CD4-positive, alpha-beta T cell treated with Interleukin-12 subunit alpha and Interleukin-12 subunit beta, for 1 hour (primary cell): ENCODE data around the gene GOLT1B.
"Not testable (repeated sequence)": the region's sequence is repeated elsewhere in the genome, so short reads cannot be mapped to it uniquely, and the experiment has no call there.

Experiments
- DNase-seq: peaks from one replicate; pipeline ENCODE4 v3.0.0-alpha.2; 2020

GOLT1B gene, protein sequence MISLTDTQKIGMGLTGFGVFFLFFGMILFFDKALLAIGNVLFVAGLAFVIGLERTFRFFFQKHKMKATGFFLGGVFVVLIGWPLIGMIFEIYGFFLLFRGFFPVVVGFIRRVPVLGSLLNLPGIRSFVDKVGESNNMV

DNA sequence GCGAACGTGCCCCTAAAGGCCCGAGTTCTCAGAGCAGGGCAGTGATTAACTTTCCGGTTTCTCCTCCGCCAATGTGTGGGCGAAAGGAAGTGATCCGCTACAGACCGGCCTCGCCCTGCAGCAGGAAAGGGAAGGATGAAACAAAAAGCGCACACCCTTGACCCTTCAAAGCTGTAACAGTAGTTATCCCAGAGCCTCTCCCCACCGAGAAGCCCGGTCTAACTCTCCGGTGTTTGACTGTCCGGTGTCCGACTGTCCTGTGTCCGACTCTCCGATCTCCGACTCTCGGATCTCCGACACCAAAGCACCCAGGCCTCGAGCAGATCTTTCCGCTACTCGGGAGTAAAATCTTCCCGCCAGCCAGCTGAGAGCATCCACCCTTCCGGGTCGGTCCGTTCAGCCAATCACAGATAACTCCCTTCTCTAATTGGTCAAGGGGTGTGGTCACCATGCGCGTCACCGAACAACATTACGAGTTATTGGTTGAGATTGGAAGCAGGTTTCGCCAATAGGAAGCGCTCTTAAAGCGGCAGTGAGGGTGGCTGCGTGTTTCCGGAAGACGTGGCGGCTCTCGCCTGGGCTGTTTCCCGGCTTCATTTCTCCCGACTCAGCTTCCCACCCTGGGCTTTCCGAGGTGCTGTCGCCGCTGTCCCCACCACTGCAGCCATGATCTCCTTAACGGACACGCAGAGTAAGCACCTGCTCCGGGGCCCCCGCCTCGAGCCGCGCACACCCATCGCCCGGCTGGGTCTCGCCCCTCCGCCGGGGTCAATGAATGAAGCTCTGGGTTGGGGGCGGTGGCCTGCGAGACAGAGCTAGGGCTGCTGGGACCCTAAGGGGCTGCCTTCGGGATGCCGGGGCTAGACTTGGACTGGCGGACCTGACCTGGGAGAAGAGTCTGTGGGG, at the start of gene GOLT1B, which contains the start of gene RECQL:
Gene GOLT1B, plus strand, starts transcription at position 532 of the 906 bp plus-strand sequence. Its CDS starts 135 bp downstream, at position 667.
Gene RECQL, minus strand, starts transcription at position 378 of the 906 bp plus-strand sequence. CDS start 2,065 bp downstream, outside the sequence.
- DNase-seq = peak; percentile 95

DNA sequence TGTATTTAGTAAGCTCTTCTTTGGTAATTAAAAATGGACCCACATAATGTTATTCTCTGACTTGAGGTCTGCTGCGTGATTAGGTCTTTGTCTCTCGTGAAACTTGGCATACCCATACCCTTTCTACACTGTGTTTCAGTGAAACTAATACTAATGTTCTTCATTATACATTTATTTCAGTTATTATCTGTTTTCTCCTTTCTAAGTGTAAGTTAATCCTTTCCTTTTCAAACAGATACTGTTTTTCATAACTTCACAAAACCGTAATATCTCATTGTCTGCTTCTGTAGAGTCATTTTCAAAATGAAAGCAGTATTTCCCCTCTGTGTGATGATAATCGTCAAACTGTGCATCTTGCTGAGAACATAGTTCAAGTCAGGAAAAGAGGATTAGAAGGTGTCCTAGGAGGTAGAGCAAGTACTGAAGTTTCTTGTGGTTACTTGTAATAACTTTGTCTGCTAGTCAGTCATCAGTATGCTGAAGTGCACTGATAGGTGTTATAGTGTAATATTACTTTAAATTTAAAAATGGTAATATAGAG, 48.2 kb upstream of the GOLT1B start:
- DNase-seq = peak; percentile 47

DNA sequence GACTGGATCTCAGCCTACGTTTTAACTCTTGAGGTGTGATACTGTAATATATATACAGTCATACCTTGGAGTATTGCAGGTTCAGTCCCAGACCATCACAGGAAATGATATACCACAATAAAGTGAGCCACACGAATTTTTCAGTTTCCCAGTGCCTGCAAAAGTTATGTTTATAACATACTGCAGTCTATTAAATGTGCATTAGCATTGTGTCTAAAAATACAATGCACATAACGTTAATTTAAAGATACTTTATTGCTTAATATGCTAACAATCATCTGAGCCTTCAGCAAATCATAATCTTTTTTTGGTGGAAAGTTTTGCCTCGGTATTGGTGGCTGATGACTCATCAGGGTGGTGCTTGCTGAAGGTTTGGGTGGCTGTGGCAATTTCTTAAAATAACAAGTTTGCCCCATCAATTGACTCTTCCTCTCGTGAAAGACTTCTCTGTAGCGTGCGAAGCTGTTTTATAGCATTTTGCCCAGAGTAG, 45.3 kb upstream of the GOLT1B start:
- DNase-seq = peak; percentile 72

DNA sequence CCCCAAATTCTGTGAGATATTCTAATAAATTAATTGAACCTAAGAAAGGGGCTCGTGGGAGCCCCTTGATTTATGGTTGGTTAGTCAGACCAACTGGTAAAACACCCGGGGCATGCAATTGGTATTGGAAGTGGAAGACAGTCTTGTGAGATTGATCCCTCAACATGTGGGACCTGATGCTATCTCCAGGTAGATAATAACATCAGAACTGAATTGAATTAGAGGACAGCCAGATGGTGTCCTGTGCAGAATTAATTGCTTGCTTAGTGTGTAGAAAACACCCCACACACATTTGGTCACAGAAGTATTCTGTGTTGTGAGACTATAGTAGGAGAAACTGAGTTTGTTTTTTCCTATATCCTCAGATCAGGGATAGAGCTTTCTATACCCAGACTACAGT, 42.1 kb upstream of the GOLT1B start:
- DNase-seq = no peak

DNA sequence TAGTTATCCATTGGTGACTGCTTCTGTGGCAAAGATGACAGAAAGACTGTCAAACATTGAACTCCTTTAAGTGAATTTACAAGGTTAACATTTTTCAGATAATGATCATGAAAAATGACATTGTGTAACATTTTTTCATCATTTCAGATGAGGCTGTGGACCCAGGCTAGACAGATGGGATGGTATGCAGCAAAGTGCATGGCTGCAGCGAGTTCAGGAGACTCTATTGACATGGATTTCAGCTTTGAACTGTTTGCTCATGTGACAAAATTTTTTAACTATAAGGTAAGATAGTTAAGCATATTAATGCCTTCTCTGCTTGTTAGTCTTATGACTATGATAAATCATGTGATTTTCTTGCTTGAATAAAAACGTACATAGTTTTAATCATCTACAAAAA, 34.3 kb upstream of the GOLT1B start:
- DNase-seq = not testable (repeated sequence)

DNA sequence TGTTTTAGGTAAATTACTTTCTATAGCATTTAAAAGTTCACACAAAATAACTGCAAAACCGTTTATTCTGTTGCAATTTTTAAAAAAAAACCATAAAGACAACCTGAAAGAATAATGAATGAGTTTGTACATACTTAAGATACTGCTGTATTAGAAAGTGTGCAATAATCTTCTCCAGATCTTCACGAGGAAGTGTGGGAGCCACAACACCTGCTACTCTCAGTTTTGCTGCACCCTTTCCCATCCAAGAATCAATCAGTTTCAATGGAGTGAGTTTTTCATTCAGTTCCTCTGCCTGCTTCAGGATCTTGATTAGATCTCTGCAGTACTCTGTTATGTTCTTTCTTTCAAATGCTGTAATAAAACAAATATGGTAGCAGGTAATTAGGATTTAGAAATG, 30.3 kb upstream of the GOLT1B start:
- DNase-seq = no peak

DNA sequence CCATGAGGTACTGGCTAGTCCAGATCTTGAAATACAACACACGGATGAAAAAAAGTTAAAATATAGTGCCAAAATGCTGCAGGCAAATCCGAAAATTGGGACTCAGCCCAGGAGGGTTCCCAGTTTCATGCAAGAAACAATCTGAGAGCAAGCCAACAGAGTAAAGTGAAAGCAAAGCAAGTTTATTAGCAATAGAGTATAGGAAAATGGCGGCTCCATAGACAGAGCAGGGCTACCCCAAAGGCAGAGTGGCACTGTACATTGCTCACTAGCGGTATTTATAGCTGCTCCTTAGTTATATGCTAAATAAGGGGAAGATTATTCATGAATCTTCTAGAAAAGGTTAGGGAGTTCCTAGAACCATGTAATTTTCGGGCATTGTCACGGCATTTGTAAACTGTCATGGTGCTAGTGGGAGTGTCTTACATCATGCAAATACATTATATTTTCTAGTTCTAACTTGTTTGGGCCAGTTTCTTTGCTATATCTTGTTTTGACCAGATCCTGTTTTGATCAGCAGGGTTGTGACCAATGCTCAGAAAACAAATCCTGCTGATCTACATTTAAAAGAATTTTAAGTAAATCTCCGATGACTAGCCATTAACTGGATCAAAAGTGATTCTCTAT, 29.3 kb upstream of the GOLT1B start:
- DNase-seq = no peak

DNA sequence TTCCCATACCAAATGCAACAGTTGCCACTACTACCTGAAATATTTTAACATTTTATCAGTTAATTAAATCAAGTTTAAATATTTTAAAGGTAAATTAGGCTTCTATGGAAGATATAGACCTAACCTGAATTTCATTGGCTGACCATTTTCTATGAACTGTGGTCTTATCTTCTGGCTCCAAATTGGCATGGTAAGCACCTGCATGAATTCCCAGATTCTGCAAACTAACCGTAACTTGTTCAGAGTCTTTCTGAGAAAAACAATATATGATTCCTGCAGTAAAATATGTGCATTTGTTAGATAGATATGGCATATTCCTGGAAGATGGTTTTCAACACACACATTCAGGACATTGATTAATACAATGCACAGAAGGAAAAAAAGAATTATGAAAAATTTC, 26.0 kb upstream of the GOLT1B start:
- no peak for DNase-seq

DNA sequence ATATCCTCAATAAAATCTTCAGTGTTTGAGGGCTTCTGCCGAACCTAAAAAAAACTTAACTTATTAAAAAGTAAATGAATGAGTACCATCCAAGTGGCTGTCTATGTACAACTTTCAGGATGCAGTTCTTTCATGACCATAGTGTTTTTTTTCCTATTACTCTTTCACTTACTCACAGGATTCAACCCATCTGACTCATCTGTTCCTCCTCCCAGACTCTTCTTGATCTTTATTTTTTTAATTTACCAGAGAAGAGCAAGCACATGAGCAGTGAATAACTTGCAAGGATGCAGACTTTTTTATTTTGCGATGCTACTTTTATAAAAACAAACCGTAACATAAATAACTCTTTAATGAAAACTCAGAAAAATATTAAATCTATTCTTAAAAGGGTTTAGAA, 24.6 kb upstream of the GOLT1B start:
- DNase-seq = no peak

DNA sequence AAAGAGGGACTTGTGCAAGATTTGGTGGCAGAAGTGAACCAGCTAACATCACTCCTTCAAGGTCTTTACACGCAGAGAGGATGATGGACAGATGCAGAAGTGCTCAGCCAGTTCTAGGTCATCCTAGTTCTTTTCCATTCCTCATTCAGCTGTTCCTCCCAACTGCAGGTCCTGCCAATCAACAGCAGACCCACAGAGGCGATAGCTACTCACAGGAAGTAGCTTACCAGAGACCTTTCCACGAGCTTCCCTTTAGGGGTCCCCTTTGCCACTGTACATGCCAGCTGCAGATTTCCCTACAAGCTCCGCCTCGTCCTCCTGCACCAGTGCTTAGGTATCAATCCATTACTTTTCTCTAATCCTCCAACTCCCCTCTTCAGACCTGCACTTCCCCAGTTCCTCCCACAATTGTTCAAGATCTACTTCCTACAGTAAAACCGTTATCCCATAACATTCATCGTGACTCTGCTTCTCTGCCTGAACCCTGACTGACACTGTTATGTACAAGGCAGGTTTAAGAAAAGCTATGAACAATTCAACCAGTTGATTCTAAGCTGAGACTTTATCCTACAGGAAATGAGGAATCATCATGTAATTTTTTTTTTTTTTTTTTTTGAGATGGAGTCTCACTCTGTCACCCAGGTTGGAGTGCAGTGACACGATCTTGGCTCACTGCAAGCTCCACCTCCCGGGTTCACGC, 22.7 kb upstream of the GOLT1B start:
- DNase-seq = no peak

DNA sequence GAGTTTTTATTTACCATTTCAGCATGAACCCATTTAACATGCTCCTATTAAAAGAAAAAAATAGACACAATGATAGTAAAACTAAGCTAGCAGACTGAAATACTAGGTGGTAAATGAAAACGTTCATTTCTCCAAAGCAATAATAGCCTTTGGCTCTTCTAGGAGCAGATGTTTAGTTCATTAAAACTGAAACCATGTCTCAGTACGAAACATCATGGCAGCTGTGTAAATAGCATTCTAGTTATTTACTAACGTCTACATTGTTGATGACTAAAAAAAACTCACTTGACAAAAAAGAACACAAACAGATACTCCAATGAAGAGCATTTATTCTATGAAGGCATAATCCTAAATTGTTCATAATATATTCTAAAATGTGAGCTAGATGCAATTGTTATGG, 18.1 kb upstream of the GOLT1B start:
- DNase-seq = no peak

DNA sequence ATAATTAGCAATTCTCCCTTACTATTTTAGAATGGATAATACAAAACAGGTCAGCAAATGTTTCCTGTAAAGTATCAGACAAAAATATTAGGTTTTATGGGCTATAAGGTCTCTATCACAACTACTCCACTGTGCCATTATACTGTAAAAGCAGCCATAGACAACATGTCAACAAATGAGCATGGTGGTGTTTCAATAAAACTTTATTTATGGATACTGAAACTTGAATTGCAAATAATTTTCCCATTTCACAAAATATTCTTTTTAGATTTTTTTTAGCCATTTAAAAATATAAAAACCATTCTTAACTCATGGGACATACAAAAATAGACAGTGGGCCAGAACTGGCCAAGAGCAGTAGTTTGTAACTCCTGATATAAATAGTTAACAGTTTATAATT, 15.6 kb upstream of the GOLT1B start:
- no peak for DNase-seq

DNA sequence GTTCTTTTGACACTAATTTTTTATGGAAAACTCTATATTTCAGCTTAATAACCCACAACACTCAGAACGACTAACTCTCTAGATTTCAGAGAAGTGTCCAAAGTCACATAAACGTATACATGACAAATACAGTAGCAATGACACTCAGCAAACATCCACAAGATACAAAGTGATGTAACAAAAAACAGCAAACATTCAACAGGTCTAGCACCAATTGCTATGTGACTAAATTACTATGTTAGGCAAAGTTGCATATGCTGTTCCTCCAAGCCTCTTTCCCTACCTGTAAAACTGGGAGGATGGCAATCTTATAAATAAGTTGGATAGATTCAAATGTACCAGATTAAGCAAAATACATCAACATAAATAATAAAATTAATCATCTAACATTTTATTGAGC, 1.8 kb upstream of the GOLT1B start:
- no peak for DNase-seq

DNA sequence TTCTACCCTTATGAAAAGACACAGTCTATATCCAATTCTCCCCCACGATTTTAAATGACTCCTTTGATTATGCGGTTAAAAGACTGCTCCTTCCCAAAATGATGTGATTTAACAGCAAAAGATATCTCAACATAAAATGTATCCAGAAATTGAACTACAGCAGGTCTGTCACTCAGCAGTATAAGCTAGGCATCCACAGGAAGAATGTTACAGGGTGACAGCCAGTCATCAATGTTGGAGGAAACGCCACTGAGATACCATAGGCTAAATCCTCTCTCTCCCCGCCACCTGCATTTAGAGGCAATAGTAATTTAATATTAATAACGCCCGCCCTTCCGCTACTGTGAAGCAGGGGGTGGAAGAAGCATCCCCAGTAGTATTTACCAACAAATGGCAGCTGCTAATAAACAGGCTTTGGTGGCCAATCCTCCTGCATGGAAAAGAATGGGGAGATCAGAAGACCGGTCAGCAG, 767 bp upstream of the GOLT1B start:
- DNase-seq = no peak

DNA sequence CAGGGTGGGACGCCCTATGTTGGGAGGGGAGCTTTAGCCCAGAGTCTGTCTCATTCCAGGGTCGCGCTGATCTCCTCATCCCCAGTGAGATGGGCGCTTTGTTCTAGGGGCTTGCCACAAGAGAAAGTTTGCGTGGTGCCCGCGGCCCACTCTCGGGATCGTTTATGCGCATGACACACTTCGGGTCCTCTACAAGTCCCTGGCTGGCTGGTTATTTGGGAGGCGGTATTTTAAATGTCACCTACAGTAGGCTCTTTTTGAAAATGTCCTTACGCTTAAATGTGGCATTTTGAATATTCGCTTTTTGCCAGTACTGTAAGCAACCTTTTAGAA, 541 bp downstream of the GOLT1B start:
- peak; percentile 41 for DNase-seq

DNA sequence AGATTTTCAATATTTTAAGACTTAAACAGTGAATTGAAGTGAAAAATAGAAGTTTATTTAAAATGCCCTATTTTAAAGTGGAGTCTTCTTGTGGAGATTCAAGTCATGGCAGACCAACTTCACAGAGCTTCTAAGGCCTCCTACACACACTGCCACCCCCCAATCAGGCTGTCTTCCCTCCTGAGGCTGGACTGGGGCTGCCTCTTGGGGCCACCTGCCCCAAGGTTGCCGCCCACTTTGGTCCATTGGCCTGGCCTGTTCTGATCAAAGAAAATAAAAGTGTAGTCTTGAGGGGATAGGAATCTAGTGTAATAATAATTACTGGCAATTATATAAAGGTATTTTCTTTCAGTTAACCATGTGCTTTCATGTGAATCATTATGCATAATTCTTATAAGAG, 1.3 kb downstream of the GOLT1B start:
- no peak for DNase-seq

DNA sequence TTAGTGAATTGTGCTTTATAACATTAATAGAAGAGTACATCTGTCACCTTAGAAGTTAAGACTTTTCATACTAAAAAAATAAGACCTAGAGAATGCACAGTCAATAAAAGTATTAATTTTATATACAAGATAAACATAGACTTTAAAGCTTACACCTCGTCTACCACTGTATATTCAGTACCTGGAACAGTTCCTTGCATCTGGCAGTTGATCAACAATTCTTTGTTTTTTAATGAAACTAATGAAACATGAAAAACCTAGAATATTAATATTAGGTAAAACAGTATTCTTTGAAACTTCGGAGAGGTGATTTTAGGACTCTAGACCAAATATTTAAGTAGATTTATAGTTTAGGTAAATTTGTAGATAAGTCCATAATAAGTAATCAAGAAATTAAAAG, 4.3 kb downstream of the GOLT1B start:
- DNase-seq = no peak

DNA sequence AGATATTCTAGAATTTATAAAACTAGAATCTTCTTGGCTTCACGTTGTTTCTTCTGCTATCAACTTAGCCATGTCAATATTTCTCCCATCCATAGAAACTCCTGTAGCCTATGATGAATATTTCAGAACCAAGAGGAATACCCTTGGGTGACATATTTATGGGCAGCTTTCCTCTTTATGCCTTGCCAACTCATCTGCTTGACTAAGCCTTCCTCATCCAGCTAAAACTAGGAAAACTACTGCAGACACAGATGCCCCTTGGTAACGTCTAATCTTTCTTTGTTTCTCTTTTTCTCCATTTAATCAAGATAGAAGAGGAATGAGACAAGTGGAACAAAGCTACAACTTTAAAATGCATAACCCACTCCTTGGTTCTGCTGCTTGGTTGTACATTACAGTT, 6.3 kb downstream of the GOLT1B start:
- no peak for DNase-seq

DNA sequence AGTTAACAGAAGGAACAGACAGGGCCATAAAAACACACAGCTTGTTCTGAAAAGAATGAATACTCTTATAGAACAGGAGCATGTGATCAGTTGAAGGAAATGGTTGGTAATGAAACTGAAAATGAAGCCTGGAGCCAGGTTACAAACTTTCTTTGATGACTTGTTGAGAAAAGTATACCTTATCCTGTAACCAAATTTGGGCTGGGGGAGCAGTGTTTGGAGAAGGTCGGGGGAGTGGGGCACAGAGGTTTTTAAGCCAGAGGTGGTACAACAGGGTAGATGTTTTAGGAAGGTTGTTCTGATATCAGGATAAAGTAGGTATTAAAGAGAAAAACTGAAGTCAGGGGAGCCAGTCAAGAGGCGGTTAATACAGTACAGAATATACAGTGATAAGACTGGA, 8.2 kb downstream of the GOLT1B start:
- peak; percentile 38 for DNase-seq

DNA sequence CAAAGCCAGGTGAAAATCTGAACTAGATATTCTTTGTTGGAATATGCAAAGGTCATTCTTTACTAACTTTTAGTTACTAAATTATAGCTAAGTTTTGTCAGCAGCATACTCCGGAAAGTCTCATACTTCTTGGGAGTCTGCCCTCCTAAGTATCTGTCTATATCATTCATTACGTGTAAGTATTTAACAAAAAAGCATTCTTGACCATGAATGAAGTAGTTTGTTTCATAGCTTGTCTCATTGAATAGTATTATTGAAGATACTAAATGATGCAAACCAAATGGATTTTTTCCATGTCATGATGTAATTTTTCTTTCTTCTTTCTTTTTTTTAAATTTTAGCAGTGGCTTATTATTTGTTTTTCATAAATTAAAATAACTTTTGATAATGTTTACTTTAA, 14.7 kb downstream of the GOLT1B start:
- DNase-seq = no peak

DNA sequence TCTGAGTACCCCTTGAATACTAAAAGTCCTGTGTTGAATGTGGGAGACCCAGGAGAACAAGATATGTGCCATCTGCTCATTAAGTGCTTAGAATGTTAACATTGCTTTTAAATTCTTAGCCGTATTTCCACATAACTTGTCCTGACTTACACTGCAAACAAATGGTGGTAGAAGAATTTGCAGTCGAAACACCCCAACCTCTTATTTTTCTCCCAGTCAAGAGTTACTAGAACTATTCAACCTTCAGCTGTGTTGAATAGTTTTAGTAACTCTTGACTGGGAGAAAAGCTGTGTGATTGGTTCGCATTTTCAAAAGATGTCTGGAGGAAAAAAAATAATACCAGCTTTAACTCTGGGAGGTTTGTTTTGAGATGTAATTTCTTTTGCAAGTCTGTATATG, 16.9 kb downstream of the GOLT1B start:
- no peak for DNase-seq

DNA sequence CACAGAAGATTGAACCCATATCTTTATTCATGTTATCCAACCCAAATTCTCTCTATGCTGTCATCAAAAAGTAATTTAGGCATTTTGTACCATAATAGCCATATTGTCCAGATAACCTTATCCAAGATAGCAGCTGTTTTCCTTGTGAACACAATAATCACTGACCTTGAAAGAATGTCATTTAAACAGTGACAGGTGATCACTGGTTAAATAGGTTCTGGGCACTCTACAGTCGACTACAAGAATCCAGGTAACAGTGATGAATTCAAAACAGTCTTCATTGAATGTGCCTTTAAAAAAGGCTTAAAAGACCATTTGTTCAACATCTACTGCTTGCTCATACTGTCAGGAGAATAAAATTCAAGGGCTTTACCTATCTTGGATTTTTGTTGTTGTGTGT, 20.0 kb downstream of the GOLT1B start:
- no peak for DNase-seq

DNA sequence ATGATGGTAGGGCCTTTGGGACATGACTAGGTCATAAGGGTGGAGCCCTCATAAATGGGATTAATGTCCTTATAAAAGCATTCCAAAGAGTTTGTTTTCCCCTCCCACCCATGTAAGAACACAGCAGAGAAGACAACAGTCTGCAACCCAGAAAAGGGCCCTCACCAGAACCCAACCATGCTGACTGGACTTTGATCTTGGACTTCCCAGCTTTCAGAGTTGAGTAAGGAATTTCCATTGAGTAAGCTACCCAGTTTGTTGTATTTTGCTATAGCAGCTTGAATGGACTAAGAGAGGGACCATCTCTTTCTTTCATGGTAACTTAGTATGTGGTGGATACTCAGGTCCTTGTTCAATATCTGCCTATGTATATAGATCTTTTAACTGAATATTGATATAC, 21.6 kb downstream of the GOLT1B start:
- DNase-seq = no peak
